IPS-18a (cell line): ENCODE data around the gene LRRTM2.
"Not testable (repeated sequence)": the region's sequence is repeated elsewhere in the genome, so short reads cannot be mapped to it uniquely, and the experiment has no call there.

ENCODE experiments used
- H3K27ac ChIP-seq: one replicate; pipeline ENCODE4 v1.5.1; 2013; ENCODE audit warnings: low read length
- H3K27me3 ChIP-seq: one replicate; pipeline ENCODE4 v1.6.1; 2013; ENCODE audit warnings: mild to moderate bottlenecking, low read length; ENCODE audit not compliant: control insufficient read depth, insufficient read depth
- H3K36me3 ChIP-seq: one replicate; pipeline ENCODE4 v1.6.1; 2013; ENCODE audit warnings: low read depth, low read length; ENCODE audit not compliant: control insufficient read depth
- H3K4me1 ChIP-seq: one replicate; pipeline ENCODE4 v1.6.1; 2013; ENCODE audit warnings: low read depth, low read length; ENCODE audit not compliant: control insufficient read depth
- H3K4me3 ChIP-seq: one replicate; pipeline ENCODE4 v1.5.1; 2013; ENCODE audit warnings: low read length
- H3K9ac ChIP-seq: one replicate; pipeline ENCODE4 v1.6.1; 2013; ENCODE audit warnings: mild to moderate bottlenecking, low read length, moderate library complexity
- H3K9me3 ChIP-seq: one replicate; pipeline ENCODE4 v1.6.1; 2013; ENCODE audit warnings: low read depth, low read length; ENCODE audit not compliant: control insufficient read depth

LRRTM2 gene

DNA sequence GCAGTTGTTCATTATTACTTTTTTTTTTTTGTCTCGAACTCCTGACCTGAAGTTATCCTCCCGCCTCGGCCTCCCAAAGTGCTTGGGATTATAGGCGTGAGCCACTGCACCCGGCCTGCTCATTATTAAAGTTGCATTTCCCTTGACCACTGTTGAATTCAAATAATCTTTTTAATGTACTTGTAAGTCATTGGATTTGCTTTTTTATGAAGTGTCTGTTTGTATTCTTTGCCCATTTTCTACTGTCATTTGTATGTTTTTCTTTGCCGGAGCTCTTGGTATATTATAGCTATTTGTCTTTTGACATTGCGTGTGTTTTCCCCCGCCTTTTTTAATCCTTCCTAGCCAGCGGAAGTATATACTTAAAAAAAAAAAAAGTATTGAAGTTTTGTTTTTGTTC is 22.0 kb downstream of the LRRTM2 start:
- Histone ChIP-seq H3K27me3 (no peaks in the 10 kb centered on the region), H3K4me3 (no peak overlapping the region), H3K27ac (no peak overlapping the region), H3K36me3 (no peaks in the 10 kb centered on the region), H3K9ac (no peak overlapping the region), H3K9me3 (no peaks in the 10 kb centered on the region), H3K4me1 (peaks cover 6% of the 10 kb centered on the region)

DNA sequence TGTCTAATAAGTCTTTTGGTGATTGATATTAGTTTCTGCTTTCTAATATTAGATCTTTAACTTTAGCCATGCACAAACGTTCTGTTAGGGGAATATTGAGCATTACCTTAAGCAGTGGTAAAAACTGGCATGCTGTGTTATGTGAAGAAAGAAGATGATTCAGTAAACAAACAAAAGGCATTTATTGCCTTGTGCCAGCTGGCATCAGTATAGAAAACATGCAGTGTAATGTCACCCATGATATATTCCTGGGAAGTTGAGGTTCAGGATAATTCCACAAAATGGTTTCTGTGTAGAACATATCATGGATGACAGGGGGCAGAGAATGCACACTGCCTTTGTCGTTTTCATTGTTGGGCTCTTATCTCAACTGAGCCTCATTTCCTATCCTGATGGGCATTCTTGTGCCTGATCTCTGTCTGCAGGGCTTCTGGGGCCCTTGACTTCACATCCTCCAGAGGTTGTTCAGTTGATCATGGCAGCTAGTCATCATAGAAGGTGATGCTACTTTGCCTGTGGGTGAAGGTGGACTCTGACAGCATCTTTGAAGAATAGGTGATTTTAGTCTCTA is 24.2 kb downstream of the LRRTM2 start:
- no peaks in the 10 kb centered on the region for H3K27me3 ChIP-seq
- peaks cover 6% of the 10 kb centered on the region for H3K4me1 ChIP-seq
- no peaks in the 10 kb centered on the region for H3K9me3 ChIP-seq
- no peaks in the 10 kb centered on the region for H3K36me3 ChIP-seq
- H3K4me3 ChIP-seq: no peak overlapping the region
- no peak overlapping the region for H3K27ac ChIP-seq
- no peak overlapping the region for H3K9ac ChIP-seq

DNA sequence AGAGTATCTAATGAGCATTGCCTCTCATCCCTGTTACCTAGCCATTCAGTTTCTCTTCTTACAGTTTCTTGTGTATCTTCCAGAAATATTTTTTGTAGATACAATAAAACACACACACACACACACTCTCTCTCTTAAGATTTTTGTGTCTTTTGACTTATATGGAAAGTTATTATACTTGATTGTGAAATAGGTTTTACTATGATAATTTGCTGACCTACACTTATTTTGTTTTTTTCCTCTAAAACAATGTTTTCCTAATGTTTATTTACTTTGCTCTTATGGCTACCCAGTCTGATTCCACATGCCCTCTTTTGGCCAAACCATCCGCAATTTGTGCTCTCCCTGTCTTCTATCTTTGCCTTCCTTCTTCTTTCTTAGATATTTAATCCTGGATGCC is 25.3 kb downstream of the LRRTM2 start:
- no peaks in the 10 kb centered on the region for H3K27me3 ChIP-seq
- H3K9ac ChIP-seq: no peak overlapping the region
- H3K4me3 ChIP-seq: no peak overlapping the region
- H3K9me3 ChIP-seq: no peaks in the 10 kb centered on the region
- peaks cover 8% of the 10 kb centered on the region for H3K4me1 ChIP-seq
- no peaks in the 10 kb centered on the region for H3K36me3 ChIP-seq
- H3K27ac ChIP-seq: no peak overlapping the region

DNA sequence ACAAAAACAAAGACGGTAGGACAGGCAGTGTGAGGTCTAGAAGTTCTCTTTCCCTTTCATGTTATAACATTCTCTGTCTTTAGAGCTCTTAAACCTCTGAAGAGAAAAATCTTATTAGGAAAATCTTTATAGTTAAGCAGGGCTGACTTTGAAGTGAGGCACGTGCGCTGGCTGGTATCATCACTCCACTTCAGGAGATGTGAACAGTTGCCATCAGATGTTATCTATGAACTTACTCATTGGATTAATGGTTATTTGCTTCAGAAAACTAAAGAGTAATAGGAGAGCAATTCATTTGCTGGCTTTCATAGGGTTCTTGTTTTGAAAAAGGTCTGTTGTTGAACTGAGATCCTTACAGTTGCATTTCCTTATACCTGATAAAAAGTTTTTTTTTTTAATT is 25.7 kb downstream of the LRRTM2 start:
- no peaks in the 10 kb centered on the region for H3K9me3 ChIP-seq
- no peaks in the 10 kb centered on the region for H3K36me3 ChIP-seq
- H3K4me3 ChIP-seq: no peak overlapping the region
- H3K27ac ChIP-seq: no peak overlapping the region
- H3K27me3 ChIP-seq: no peaks in the 10 kb centered on the region
- H3K4me1 ChIP-seq: peaks cover 9% of the 10 kb centered on the region
- no peak overlapping the region for H3K9ac ChIP-seq

DNA sequence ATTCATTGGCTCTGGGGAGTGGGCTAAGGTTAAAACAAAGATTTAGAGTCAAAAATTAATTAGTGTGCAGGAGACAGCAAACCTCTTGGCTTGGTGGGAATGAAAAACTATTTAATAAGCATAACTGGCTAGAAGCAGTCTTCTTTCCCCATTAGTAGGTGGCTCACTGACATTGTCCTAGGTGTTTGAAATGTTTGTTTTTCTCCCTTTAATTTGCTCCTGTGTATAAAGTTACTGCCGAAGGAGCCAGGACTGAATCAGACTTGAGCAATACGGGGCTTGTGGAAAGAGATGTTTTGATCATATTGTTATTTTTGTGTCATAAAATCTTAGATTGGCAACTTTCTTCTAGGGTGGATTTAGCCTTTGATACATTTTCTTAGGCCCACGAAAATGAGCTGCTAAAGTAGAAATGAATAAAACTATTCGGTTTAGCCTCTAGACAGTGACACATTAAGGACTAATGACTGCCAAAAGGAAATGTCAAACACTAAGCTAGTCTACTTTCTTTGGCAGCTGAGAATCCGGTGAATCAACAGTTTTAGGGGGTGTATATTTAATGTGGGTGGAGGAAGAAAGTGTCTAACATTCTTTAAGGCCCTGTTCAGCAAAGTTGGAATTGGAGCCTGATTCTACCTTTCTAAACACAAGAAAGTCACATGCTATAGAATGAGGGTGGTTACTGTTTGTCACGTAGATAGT is 30.2 kb downstream of the LRRTM2 start:
- H3K9me3 ChIP-seq: no peaks in the 10 kb centered on the region
- no peaks in the 10 kb centered on the region for H3K27me3 ChIP-seq
- no peak overlapping the region for H3K4me3 ChIP-seq
- peaks cover 9% of the 10 kb centered on the region for H3K4me1 ChIP-seq
- no peak overlapping the region for H3K27ac ChIP-seq
- H3K9ac ChIP-seq: no peak overlapping the region
- H3K36me3 ChIP-seq: no peaks in the 10 kb centered on the region

DNA sequence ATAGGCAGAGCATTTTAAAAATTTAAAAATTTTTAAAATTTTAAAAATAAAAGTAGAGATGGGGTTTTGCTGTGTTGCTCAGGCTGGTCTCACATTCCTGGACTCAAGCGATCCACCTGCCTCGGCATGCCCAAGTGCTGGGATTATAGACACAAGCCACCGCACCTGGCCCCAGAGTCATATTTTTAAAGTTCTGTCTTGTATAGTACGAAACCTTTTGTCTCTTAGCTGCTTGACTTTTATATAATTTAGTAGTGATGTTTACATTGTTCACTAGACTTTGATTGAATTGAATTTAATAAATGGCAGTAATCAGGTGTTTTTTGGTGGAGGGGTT is 31.0 kb downstream of the LRRTM2 start:
- Histone ChIP-seq H3K9me3 (no peaks in the 10 kb centered on the region), H3K4me3 (no peak overlapping the region), H3K27me3 (no peaks in the 10 kb centered on the region), H3K4me1 (peaks cover 5% of the 10 kb centered on the region), H3K9ac (no peak overlapping the region), H3K36me3 (no peaks in the 10 kb centered on the region), H3K27ac (no peak overlapping the region)

DNA sequence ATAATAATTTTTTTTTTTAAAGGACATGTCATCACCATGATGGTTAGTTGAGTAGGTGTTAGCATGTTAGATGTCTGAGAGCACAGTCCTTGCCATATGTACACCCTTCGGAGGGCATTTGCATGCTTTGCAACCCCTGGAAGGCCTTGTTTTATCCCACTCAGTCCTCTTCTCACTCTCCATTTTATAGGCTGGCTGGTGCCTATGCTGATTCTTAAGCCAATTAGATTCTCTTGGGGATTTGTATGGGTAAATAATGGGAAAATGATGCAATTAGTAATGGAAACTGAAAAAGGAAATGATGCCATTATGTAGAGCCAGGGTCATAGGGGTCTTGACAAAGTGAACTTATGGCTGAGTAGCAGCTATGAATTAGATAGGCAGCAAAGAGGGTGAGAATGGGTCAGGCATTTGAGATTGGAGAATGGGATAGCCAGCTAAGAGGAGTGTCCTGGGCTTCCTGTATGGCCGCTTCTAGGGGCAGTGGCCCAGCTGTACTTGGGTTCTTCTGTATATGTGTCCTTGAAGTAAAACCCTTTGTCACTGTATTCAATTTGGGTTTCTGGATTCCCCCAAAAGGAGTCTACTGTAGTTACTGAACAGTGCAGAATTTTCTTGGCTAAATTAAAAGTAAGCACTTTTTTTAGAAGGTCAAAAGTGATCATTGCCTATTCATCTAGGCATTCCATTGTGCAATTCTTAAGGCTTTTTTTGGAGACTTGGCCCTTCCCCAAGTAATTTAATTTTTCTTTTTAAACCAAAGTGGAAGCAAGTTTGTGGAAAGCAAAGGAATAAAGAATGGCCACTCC is 31.6 kb downstream of the LRRTM2 start:
- Histone ChIP-seq H3K9ac (no peak overlapping the region), H3K4me3 (no peak overlapping the region), H3K36me3 (no peaks in the 10 kb centered on the region), H3K9me3 (no peaks in the 10 kb centered on the region), H3K27ac (no peak overlapping the region), H3K27me3 (no peaks in the 10 kb centered on the region), H3K4me1 (peaks cover 3% of the 10 kb centered on the region)

DNA sequence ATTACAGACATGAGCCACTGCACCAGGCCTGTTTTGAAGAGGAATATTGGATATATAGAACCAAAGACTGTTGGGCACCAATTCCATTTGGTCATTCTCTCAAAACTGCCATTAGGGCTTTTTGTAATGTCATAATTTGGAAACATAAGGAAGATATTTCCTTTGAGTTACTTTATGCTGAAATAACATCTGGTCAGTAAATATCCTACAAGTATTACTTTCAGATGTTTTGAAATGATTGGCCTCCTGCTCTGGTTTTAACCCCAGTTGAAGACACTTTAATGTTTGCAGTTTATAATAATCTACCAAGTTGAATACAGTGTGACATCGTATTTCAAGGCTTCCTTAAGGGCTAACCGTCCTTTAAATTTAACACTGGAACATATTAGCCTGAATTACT is 33.6 kb downstream of the LRRTM2 start:
- Histone ChIP-seq H3K4me3 (no peak overlapping the region), H3K9me3 (no peaks in the 10 kb centered on the region), H3K9ac (no peak overlapping the region), H3K4me1 (peaks cover 10% of the 10 kb centered on the region), H3K27ac (no peak overlapping the region), H3K36me3 (no peaks in the 10 kb centered on the region), H3K27me3 (no peaks in the 10 kb centered on the region)

DNA sequence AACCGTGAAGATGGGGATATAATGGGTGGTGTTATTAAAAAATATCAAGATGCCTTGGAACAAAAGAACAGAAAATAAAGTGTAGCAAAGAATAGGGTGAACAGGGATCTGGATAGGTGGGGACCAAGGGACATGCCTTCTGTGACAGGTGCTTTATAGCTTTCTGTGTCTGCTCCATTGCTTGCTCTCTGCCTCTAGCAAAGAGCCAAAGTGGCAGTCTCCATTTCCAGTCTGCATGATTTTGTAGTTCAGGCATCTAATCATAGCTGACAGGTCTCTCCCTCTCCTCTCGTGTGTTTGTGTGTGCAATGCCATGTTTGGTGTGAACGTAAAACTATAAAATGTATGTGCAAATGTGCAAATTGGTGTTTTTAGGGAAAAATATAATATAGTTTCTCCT is 35.0 kb downstream of the LRRTM2 start:
- Histone ChIP-seq H3K9me3 (no peaks in the 10 kb centered on the region), H3K36me3 (no peaks in the 10 kb centered on the region), H3K4me3 (no peak overlapping the region), H3K4me1 (peaks cover 16% of the 10 kb centered on the region), H3K27me3 (no peaks in the 10 kb centered on the region), H3K27ac (no peak overlapping the region), H3K9ac (no peak overlapping the region)

DNA sequence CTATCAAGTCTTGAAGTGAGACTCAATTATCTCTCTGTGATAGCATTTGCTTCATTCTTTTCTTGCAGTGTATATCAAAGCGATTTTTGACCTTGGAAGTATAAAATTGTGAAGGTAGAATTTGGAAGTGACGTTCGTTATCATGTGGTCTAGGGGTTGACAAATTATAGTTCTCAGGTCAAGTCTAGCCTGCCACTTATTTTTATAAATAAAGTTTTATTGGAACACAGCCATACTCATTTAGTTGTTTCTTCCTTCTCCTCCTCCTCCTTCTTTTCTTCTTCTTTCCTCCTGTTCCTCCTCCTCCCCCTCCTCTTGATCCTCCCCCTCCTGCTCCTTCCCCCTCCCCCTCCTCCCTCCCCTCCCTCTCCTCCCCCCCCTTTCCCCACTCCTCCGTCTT is 38.0 kb downstream of the LRRTM2 start:
- Histone ChIP-seq H3K27me3 (no peaks in the 10 kb centered on the region), H3K4me1 (peaks cover 41% of the 10 kb centered on the region), H3K4me3 (peak overlapping the region; percentile 11), H3K9me3 (no peaks in the 10 kb centered on the region), H3K9ac (no peak overlapping the region), H3K27ac (no peak overlapping the region), H3K36me3 (no peaks in the 10 kb centered on the region)

DNA sequence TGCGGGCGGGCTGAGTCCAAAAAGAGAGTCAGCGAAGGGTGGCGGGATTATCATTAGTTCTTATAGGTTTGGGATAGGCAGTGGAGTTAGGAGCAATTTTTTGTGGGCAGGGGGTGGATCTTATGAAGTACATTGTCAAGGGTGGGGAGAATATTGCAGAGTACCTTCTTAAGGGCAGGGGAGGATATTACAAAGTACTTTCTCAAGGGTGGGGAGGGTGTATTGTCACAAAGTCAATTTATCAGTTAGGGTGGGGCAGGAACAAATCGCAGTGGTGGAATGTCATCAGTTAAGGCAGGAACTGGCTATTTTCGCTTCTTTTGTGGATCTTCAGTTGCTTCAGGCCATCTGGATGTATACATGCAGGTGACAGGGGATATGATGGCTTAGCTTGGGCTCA is 40.3 kb downstream of the LRRTM2 start:
- not testable (repeated sequence) for H3K36me3 ChIP-seq, H3K4me3 ChIP-seq

More for the DNA sequence above, 40.3 kb downstream of the LRRTM2 start:
- not testable (repeated sequence) for H3K9ac ChIP-seq, H3K27me3 ChIP-seq, H3K9me3 ChIP-seq, H3K27ac ChIP-seq
- peaks cover 62% of the 10 kb centered on the region for H3K4me1 ChIP-seq
